GM08714 (cell line): Measurements from ENCODE around the gene CHCHD2.

Experiments
- H3K4me3 ChIP-seq: fragments of 200-500 bp; sonication (Bioruptor generic); 2 replicates; pipeline ENCODE4 v1.5.1; 2014; ENCODE audit warnings: mild to moderate bottlenecking, low read length, inconsistent platforms
- ZNF274 ChIP-seq: IDR thresholded peaks from 2 replicates; pipeline ENCODE4 v1.6.1; 2012; ENCODE audit warnings: mild to moderate bottlenecking, low read depth, low read length

Gene CHCHD2

GRCh38 chr7:56063882-56064625 is 42.2 kb downstream of the CHCHD2 start, which contains the start of gene SUMF2:
SUMF2 (plus strand) TSS chr7:56064286; CDS start chr7:56064312, 26 bp downstream.
- TF ChIP-seq ZNF274: no peak
- H3K4me3 ChIP-seq: peak within 1 kb of the TSS; percentile 83

GRCh38 chr7:56063500-56063881 is 42.8 kb downstream of the CHCHD2 start:
- no peak for TF ChIP-seq ZNF274
- no peak overlapping the region for H3K4me3 ChIP-seq

- H3K4me3 ChIP-seq: no peak overlapping the region
- TF ChIP-seq ZNF274: no peak
These were observed 43.9 kb downstream of the CHCHD2 start for GRCh38 chr7:56062382-56062781.

- H3K4me3 ChIP-seq: no peak overlapping the region
- TF ChIP-seq ZNF274: no peak
These were observed 52.3 kb downstream of the CHCHD2 start for GRCh38 chr7:56053993-56054392.

- TF ChIP-seq ZNF274: no peak
- H3K4me3 ChIP-seq: peak overlapping the region; percentile 4; the same call in 1 of the 2 replicates
These were observed 52.9 kb downstream of the CHCHD2 start for GRCh38 chr7:56053379-56053778.
